Ishikawa (cell line): ENCODE results near the gene MLLT10.

Source experiments
- CEBPB ChIP-seq: IDR thresholded peaks from 2 replicates; pipeline ENCODE4 v1.6.1; 2012
- CREB1 ChIP-seq: IDR thresholded peaks from 2 replicates; pipeline ENCODE4 v1.6.1; 2012; ENCODE audit warnings: low read depth
- EGR1 ChIP-seq: IDR thresholded peaks from 2 replicates; pipeline ENCODE4 v1.6.1; 2012
- EP300 ChIP-seq: IDR thresholded peaks from 2 replicates; pipeline ENCODE4 v1.6.1; 2012; ENCODE audit warnings: borderline replicate concordance
- FOXM1 ChIP-seq: IDR thresholded peaks from 2 replicates; pipeline ENCODE4 v1.6.1; 2012; ENCODE audit warnings: low read depth, borderline replicate concordance
- MAX ChIP-seq: IDR thresholded peaks from 2 replicates; pipeline ENCODE4 v1.6.1; 2012
- NFIC ChIP-seq: IDR thresholded peaks from 2 replicates; pipeline ENCODE4 v1.6.1; 2012
- RAD21 ChIP-seq: IDR thresholded peaks from 2 replicates; pipeline ENCODE4 v1.6.1; 2012; ENCODE audit warnings: low read depth
- REST ChIP-seq: IDR thresholded peaks from 2 replicates; pipeline ENCODE4 v1.6.1; 2012; ENCODE audit warnings: low read depth, mild to moderate bottlenecking
- TAF1 ChIP-seq: IDR thresholded peaks from 2 replicates; pipeline ENCODE4 v1.6.1; 2012; ENCODE audit warnings: low read depth, mild to moderate bottlenecking
- TCF12 ChIP-seq: IDR thresholded peaks from 2 replicates; pipeline ENCODE4 v1.6.1; 2012; ENCODE audit warnings: low read depth
- TEAD4 ChIP-seq: IDR thresholded peaks from 2 replicates; pipeline ENCODE4 v1.6.1; 2012
- USF1 ChIP-seq: IDR thresholded peaks from 2 replicates; pipeline ENCODE4 v1.6.1; 2012
- YY1 ChIP-seq: IDR thresholded peaks from 2 replicates; pipeline ENCODE4 v1.6.1; 2012; ENCODE audit warnings: low read depth
- ZBTB7A ChIP-seq: IDR thresholded peaks from 2 replicates; pipeline ENCODE4 v1.6.1; 2012; ENCODE audit warnings: low read depth

MLLT10 gene

GRCh38 chr10:21528236-21529031 is 5.6 kb upstream of the MLLT10 start:
- TF ChIP-seq REST (no peak), EGR1 (no peak), EP300 (no peak), TCF12 (no peak), FOXM1 (no peak), YY1 (no peak)

GRCh38 chr10:21529032-21529910 is 4.8 kb upstream of the MLLT10 start:
- TF ChIP-seq YY1, result no peak
- no peak for TF ChIP-seq TAF1

- TF ChIP-seq NFIC, result no peak
- TF ChIP-seq REST, result no peak
- TF ChIP-seq RAD21, result no peak
- TF ChIP-seq FOXM1, result no peak
- no peak for TF ChIP-seq ZBTB7A
These were observed 3.9 kb upstream of the MLLT10 start for GRCh38 chr10:21530168-21530567.

- no peak for TF ChIP-seq NFIC
- TF ChIP-seq YY1, result no peak
- no peak for TF ChIP-seq MAX
- no peak for TF ChIP-seq CREB1
- no peak for TF ChIP-seq EP300
- TF ChIP-seq TEAD4, result no peak
- TF ChIP-seq FOXM1, result no peak
These were observed 3.4 kb upstream of the MLLT10 start for GRCh38 chr10:21530641-21531040.

GRCh38 chr10:21531164-21531563 is 2.9 kb upstream of the MLLT10 start:
- no peak for TF ChIP-seq TAF1
- no peak for TF ChIP-seq REST
- no peak for TF ChIP-seq MAX
- TF ChIP-seq FOXM1, result no peak
- TF ChIP-seq CREB1, result no peak
- no peak for TF ChIP-seq ZBTB7A
- TF ChIP-seq YY1, result no peak
- TF ChIP-seq EP300, result no peak
- no peak for TF ChIP-seq NFIC
- no peak for TF ChIP-seq USF1
- no peak for TF ChIP-seq CEBPB
- no peak for TF ChIP-seq TEAD4
- no peak for TF ChIP-seq EGR1
- no peak for TF ChIP-seq RAD21
- no peak for TF ChIP-seq TCF12
